Upper lobe of left lung (tissue), 6 donors: ENCODE data around the gene CLASP1. TPM values are rescaled to one million over a fixed set of nuclear protein-coding genes. Genes with fewer than 3 reads are reported as not detected.

ENCODE experiments used
- ATAC-seq, 2 donors: fragments of 200-7000 bp; cut with Tn5 transposase; one replicate each; pipeline ENCODE4 v1.9.1; 2022; ENCODE audit warnings: mild to moderate bottlenecking in 2 of 2, moderate library complexity in 2 of 2; ENCODE audit not compliant: low FRiP score in 2 of 2
- DNase-seq, 2 donors: peaks; one replicate each; pipeline ENCODE4 v3.0.0-alpha.2; 2019 to 2020
- H3K27ac ChIP-seq, 4 donors: fragments of 200-600 bp; sonication (generic); one replicate each; pipeline ENCODE4 v1.5.1; 2016 to 2019
- H3K27me3 ChIP-seq, 4 donors: fragments of 200-600 bp; sonication (generic); one replicate each; pipeline ENCODE4 v1.5.1; 2017 to 2019
- H3K36me3 ChIP-seq, 4 donors: fragments of 200-600 bp; sonication (generic); one replicate each; pipeline ENCODE4 v1.5.1; 2016 to 2019
- H3K4me1 ChIP-seq, 4 donors: fragments of 200-600 bp; sonication (generic); one replicate each; pipeline ENCODE4 v1.5.1; 2018 to 2019
- H3K4me3 ChIP-seq, 4 donors: fragments of 200-600 bp; sonication (generic); one replicate each; pipeline ENCODE4 v1.5.1; 2017 to 2019; ENCODE audit warnings: mild to moderate bottlenecking in 2 of 4, moderate library complexity in 1 of 4
- H3K9me3 ChIP-seq, 4 donors: fragments of 200-600 bp; sonication (generic); one replicate each; pipeline ENCODE4 v1.5.1; 2018 to 2019
- CTCF ChIP-seq, 6 experiments: fragments of 450-650 bp in 4 of 6; fragments of 200-600 bp in 2 of 6; sonication (generic) in 2 of 6; IDR thresholded peaks; one replicate each; pipeline ENCODE4 v1.5.1; 2016 to 2019; ENCODE audit warnings: antibody characterized with exemption in 6 of 6
- EP300 ChIP-seq, 4 donors: sonication (generic); formaldehyde crosslinking; IDR thresholded peaks; one replicate each; pipeline ENCODE4 v1.5.1; 2017; ENCODE audit warnings: antibody characterized with exemption in 4 of 4, control low read depth in 2 of 4
- POLR2A ChIP-seq, 4 donors: fragments of 450-650 bp; IDR thresholded peaks; one replicate each; pipeline ENCODE4 v1.5.1; 2016 to 2017; ENCODE audit warnings: antibody characterized with exemption in 4 of 4, mild to moderate bottlenecking in 2 of 4
- POLR2AphosphoS5 ChIP-seq, 2 donors: sonication (generic); formaldehyde crosslinking; IDR thresholded peaks; one replicate each; pipeline ENCODE4 v1.5.1; 2017; ENCODE audit warnings: antibody characterized with exemption in 2 of 2
- WGBS, 2 donors: methylation state at CpG; one replicate each; pipeline ENCODE4 v1.1.5; 2017 to 2018; 5-methylcytosine and 5-hydroxymethylcytosine counted together
- total RNA-seq, 6 donors: library from RNA; depleted of rRNA in 4 of 6; stranded (reverse); fragments of >200 nt in 4 of 6; gene quantifications; one replicate each; pipeline versions ENCODE4 v1.1.0 to v1.2.1, GENCODE V29; 2016 to 2021
- donor health status: DM: no; HTN: no; CAD: no; lungs with moderate emphysema.
- donor health status: DM: no; HTN: yes; CAD: no; lungs with severe emphysema.

Gene CLASP1
- total RNA-seq, 6 donors from 2014 or later, result 36.3 to 95.3 (median 46.8) TPM

DNA sequence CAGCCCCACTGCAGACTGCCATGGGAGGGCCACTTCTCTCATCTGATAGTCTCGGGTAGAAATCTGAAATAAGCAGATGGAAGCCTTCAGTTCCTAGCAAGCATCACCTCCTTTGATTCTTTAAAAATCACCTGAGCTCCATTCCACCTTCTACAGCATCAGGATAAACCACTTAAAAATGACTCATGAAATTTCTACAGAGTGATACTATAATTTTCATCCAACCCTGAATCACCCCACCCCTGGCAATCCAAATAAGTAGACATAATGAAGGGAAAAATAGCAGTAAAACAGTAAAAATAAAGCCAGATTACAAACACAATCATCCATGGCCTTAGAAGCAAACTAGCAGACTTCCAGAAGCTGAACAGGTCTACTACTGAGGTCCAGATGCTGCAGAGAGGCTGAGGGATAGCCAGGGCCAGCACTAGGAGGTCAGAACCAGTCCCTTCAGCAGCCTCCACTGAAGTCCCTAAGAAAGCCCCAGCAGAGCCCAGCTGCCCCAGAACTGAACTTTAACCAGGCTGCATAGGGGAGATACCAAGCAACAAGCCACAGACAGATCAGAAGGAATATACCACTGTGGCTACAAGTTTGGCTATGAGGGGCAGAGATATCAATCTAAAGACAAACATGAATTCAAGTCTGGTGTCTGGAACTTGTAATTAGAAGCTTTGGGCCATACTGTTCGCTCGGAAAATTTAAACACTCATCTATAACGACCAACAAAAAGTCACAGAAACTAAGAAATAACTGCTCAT is 173.3 kb downstream of the CLASP1 start:
- H3K4me3 ChIP-seq, result no peak overlapping the region
- no peak for TF ChIP-seq POLR2AphosphoS5 (IDR thresholded peaks at IDR 0.05)
- TF ChIP-seq EP300 (IDR thresholded peaks at IDR 0.05), result no peak
- no peak for TF ChIP-seq POLR2A (IDR thresholded peaks at IDR 0.05)
- TF ChIP-seq CTCF (IDR thresholded peaks at IDR 0.05), result no peak

DNA sequence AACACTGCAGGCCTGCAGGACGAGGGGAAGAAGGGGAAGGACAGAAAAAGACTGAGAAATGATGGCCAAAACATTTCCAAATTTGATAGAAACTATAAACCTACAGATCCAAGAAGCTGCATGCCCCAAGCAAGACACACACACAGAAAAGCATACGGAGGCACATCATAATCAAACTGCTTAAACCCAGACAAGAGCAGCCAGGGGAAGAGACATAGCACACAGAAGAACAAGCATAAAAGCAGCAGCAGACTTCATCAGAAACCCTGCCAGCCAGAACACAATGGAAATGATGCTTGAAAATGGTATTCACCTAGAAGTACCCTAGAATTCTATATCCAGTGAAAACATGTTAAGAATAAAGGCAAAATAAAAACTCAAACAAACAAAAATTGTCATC is 175.8 kb downstream of the CLASP1 start:
- TF ChIP-seq EP300 (IDR thresholded peaks at IDR 0.05), result no peak
- TF ChIP-seq CTCF (IDR thresholded peaks at IDR 0.05), result no peak
- no peak for TF ChIP-seq POLR2AphosphoS5 (IDR thresholded peaks at IDR 0.05)
- TF ChIP-seq POLR2A (IDR thresholded peaks at IDR 0.05), result no peak
- DNase-seq, result no peak
- 67 to 92% methylated on average over 2 of the region's 2 CpGs for WGBS, 2 donors
- no peak overlapping the region for H3K4me3 ChIP-seq
- H3K36me3 ChIP-seq, result peaks cover 4 to 14% (median 12%) of the 10 kb centered on the region in 4 donors
- no peak for ATAC-seq
- peaks cover 0 to 6% (median 2%) of the 10 kb centered on the region in 4 donors for H3K4me1 ChIP-seq
- no peak overlapping the region for H3K27ac ChIP-seq
- H3K27me3 ChIP-seq, result no peaks in the 10 kb centered on the region
- H3K9me3 ChIP-seq, result no peaks in the 10 kb centered on the region

More for the DNA sequence above, 173.3 kb downstream of the CLASP1 start:
- DNase-seq, result no peak
- Histone ChIP-seq H3K4me1 (peaks cover 3 to 20% (median 12%) of the 10 kb centered on the region in 4 donors), H3K27ac (no peak overlapping the region), H3K27me3 (no peaks in the 10 kb centered on the region), H3K36me3 (no peaks in the 10 kb centered on the region), H3K9me3 (no peaks in the 10 kb centered on the region)
- 89 to 93% methylated on average over 4 of the region's 4 CpGs for WGBS, 2 donors
- ATAC-seq, result no peak

DNA sequence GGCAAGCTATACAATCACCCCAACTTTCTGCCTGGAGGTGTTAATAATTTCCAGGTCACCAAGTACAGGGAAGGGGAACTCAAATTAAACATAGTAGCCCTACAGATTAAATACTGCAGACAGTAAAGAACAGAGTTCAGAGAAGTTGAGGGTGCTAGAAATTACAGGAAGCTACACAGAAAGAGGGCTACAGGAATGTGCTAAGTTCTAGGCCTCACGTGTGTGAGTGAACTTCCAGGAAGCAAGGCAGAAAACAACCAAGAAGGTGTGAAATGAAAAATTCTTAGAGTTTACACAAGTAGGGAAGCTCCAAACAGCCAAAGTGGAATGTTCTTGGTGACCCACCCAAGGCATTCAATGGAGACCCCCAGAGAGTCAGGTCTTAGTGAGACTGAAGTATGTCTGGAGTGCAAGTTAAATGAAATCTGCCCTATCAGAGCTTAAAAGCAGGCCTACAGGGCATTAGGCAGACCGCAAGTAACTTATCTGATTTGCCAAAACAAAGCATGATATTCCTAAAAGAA is 176.7 kb downstream of the CLASP1 start:
- no peak for DNase-seq
- Histone ChIP-seq H3K36me3 (peaks cover 4 to 23% (median 18%) of the 10 kb centered on the region in 4 donors), H3K27ac (no peak overlapping the region), H3K4me3 (no peak overlapping the region), H3K4me1 (peaks cover 0 to 6% (median 2%) of the 10 kb centered on the region in 4 donors), H3K27me3 (no peaks in the 10 kb centered on the region), H3K9me3 (no peaks in the 10 kb centered on the region)
- no peak for ATAC-seq
- 68 to 74% methylated on average over 2 of the region's 2 CpGs for WGBS, 2 donors
- no peak for TF ChIP-seq CTCF (IDR thresholded peaks at IDR 0.05)
- no peak for TF ChIP-seq POLR2A (IDR thresholded peaks at IDR 0.05)
- no peak for TF ChIP-seq POLR2AphosphoS5 (IDR thresholded peaks at IDR 0.05)
- TF ChIP-seq EP300 (IDR thresholded peaks at IDR 0.05), result no peak

- no peak for ATAC-seq
- H3K27me3 ChIP-seq, result no peaks in the 10 kb centered on the region
- no peak for DNase-seq
- H3K4me1 ChIP-seq, result peaks cover 0 to 4% (median 0%) of the 10 kb centered on the region in 4 donors
- no peak for TF ChIP-seq EP300 (IDR thresholded peaks at IDR 0.05)
- no peak for TF ChIP-seq POLR2AphosphoS5 (IDR thresholded peaks at IDR 0.05)
- TF ChIP-seq POLR2A (IDR thresholded peaks at IDR 0.05), result no peak
- no peak for TF ChIP-seq CTCF (IDR thresholded peaks at IDR 0.05)
- H3K4me3 ChIP-seq, result no peak overlapping the region
- WGBS, 2 donors, result 74 to 80% methylated on average over 8 of the region's 8 CpGs
- peaks cover 4 to 31% (median 22%) of the 10 kb centered on the region in 4 donors for H3K36me3 ChIP-seq
- H3K27ac ChIP-seq, result no peak overlapping the region
- H3K9me3 ChIP-seq, result no peaks in the 10 kb centered on the region
These were observed 177.5 kb downstream of the CLASP1 start for GRCh38 chr2:121471532-121472469.
